NOMO-1 treated with DMSO at 0.1 percent for 48 hours (cell line): ENCODE data around the gene DTNBP1.

ENCODE experiments used
- DNase-seq: peaks from one replicate; lab custom pipeline; 2025; ENCODE audit not compliant: unreplicated experiment; lab: John Stamatoyannopoulos, UW

The DTNBP1 gene

GRCh38 chr6:15517600-15517999 is 145.2 kb downstream of the DTNBP1 start:
- DNase-seq, result no peak

GRCh38 chr6:15516923-15517560 is 145.8 kb downstream of the DTNBP1 start:
- DNase-seq, result no peak

- no peak for DNase-seq
Observed at GRCh38 chr6:15516378-15516777, 146.4 kb downstream of the DTNBP1 start.

GRCh38 chr6:15515660-15516375 is 147.0 kb downstream of the DTNBP1 start:
- DNase-seq, result no peak

GRCh38 chr6:15515226-15515625 is 147.6 kb downstream of the DTNBP1 start:
- no peak for DNase-seq

GRCh38 chr6:15513801-15514711 is 148.8 kb downstream of the DTNBP1 start:
- no peak for DNase-seq

- no peak for DNase-seq
Observed at GRCh38 chr6:15513131-15513771, 149.6 kb downstream of the DTNBP1 start.

GRCh38 chr6:15512721-15513120 is 150.1 kb downstream of the DTNBP1 start:
- no peak for DNase-seq

GRCh38 chr6:15512126-15512525 is 150.7 kb downstream of the DTNBP1 start:
- no peak for DNase-seq

- no peak for DNase-seq
Observed at GRCh38 chr6:15511248-15512125, 151.3 kb downstream of the DTNBP1 start.

GRCh38 chr6:15510536-15511247 is 152.1 kb downstream of the DTNBP1 start:
- DNase-seq, result no peak

GRCh38 chr6:15510121-15510520 is 152.7 kb downstream of the DTNBP1 start:
- DNase-seq, result no peak

GRCh38 chr6:15509335-15509933 is 153.4 kb downstream of the DTNBP1 start:
- no peak for DNase-seq

- DNase-seq, result no peak
Observed at GRCh38 chr6:15508931-15509330, 153.9 kb downstream of the DTNBP1 start.

- no peak for DNase-seq
Observed at GRCh38 chr6:15508441-15508871, 154.4 kb downstream of the DTNBP1 start.

- DNase-seq, result no peak
Observed at GRCh38 chr6:15507746-15508145, 155.1 kb downstream of the DTNBP1 start.

GRCh38 chr6:15507221-15507620 is 155.6 kb downstream of the DTNBP1 start:
- DNase-seq, result no peak

- no peak for DNase-seq
Observed at GRCh38 chr6:15506066-15506465, 156.8 kb downstream of the DTNBP1 start.

- DNase-seq, result no peak
Observed at GRCh38 chr6:15505463-15505918, 157.3 kb downstream of the DTNBP1 start.
